ENCODE measurements around the gene GABRP. TPM values are rescaled to one million over a fixed set of nuclear protein-coding genes. Genes with fewer than 3 reads are reported as not detected.
"Not testable (repeated sequence)": the region's sequence is repeated elsewhere in the genome, so short reads cannot be mapped to it uniquely, and the experiment has no call there.

The GABRP gene
- total RNA-seq, 1 experiment from 2014 or later, result 11.0 TPM

DNA sequence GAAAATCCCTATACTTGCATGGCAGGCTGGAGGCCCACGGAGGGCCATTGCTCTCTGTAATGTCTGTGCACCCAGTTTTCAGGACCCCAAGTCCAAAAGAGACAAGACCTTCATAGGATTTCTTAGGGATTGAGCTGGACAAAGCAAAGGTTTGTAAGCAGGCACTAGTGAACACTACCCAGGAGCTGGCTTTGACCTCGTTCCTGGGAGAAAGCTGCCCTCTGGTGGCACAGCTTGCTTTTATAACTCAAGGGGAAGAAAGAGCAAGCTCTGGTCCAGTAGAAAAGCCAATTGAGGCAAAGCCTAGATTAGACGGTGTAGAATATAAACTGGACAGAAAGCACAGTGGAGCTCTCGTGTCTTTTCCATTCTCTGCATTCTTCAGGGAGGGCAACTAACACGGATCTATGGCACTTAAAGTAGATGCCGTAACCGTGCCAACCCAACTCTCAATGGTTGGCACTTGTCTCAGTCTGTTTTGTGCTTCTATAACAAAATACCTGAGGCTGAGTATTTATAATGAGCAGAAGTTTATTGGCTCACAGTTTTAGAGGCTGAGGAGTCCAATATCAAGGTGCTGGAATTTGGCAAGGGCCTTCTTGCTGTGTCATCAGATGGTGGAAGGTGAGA is 7.9 kb downstream of the GABRP start:
- DNase-seq (ENCODE audit: low spot score), result peak; percentile 93

DNA sequence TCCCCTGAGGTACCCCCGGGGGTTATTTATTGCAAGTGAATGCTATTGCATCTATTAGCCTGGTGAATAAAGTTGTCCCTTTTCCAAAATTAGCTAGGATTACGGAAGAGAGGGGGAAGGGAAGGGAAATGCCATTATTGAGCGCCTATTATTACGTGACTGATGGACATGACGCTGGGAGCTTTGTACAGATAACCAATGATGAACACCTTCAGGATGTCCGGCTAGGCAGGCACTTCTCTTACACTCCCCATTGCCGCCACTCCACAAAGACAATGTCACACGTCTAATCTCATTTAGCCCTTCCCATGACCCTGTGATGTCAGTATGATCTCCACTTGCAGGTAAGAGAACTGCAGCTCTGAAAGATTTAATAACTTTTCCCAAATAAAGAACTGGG is 9.4 kb downstream of the GABRP start:
- DNase-seq (ENCODE audit: low spot score), result no peak

DNA sequence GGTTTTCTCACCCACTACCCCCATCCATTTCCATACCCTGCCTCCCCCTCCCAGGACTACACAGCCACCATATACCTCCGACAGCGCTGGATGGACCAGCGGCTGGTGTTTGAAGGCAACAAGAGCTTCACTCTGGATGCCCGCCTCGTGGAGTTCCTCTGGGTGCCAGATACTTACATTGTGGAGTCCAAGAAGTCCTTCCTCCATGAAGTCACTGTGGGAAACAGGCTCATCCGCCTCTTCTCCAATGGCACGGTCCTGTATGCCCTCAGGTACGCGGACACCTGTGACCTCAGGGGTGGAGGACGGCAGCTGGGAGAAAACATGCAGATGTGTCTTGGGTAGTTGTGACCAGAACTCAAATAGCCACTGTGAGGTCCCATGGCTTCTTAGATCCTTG is 11.6 kb downstream of the GABRP start:
- DNase-seq (ENCODE audit: low spot score), result no peak

DNA sequence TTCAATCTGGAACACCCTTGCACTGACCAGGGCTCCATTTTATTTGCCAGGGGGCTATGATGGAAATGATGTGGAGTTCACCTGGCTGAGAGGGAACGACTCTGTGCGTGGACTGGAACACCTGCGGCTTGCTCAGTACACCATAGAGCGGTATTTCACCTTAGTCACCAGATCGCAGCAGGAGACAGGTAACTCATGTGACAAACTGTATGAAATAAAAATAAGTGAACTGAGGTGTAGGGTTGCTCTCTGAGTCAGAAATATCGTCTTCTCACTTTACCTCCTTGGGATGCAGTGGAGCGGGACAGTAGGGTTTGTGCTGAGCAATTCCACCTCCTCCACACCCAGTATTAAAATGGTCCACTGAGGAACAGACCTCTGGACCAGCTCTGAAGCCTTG is 22.1 kb downstream of the GABRP start:
- no peak for DNase-seq (ENCODE audit: low spot score)

DNA sequence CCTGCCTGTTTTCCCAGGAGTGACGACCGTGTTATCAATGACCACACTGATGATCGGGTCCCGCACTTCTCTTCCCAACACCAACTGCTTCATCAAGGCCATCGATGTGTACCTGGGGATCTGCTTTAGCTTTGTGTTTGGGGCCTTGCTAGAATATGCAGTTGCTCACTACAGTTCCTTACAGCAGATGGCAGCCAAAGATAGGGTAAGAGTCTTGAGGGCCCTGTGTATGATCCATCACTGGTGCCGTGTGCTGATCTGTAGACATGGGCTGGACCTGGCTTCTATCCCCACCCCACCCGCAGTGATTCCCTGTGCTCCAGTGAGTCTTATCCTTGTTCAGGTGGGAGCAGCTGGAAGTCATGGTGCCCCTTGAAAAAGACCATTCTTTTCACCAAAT is 26.0 kb downstream of the GABRP start:
- peak; percentile 55 for DNase-seq (ENCODE audit: low spot score)

DNA sequence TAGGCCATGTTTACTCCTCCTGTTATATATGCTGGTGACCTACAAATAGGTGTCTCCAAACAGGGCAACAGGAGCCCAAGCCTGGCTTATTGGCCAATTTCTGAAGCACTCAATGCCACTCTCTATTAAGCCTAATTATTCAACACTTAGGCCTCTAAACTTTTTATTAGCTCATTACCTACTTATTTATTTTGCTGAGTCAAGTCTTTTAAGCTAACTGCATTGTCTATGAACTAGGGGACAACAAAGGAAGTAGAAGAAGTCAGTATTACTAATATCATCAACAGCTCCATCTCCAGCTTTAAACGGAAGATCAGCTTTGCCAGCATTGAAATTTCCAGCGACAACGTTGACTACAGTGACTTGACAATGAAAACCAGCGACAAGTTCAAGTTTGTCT is 28.2 kb downstream of the GABRP start:
- no peak for DNase-seq (ENCODE audit: low spot score)

DNA sequence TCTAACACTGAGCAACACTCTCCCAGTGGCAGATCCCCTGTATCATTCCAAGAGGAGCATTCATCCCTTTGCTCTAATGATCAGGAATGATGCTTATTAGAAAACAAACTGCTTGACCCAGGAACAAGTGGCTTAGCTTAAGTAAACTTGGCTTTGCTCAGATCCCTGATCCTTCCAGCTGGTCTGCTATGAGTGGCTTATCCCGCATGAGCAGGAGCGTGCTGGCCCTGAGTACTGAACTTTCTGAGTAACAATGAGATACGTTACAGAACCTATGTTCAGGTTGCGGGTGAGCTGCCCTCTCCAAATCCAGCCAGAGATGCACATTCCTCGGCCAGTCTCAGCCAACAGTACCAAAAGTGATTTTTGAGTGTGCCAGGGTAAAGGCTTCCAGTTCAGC is 29.7 kb downstream of the GABRP start:
- no peak for DNase-seq (ENCODE audit: low spot score)

DNA sequence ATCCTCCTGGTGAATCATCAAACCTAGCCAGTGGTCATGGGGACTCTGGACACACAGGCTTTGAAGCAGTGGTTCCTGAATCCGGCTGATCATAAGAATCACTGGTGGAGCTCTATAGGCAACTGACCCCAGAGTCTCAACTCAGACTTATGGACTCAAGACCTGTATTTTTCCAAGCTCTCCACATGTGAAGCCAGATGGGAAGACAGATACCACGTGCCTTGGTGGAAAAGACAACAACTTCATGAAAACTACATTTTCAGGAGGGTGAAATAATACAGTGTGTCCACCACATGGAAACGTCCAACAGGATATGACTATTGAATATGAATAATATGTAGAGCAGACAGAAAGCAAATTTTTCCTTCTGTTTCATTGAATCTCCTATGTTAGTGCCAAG is 33.7 kb downstream of the GABRP start:
- DNase-seq (ENCODE audit: low spot score), result no peak

DNA sequence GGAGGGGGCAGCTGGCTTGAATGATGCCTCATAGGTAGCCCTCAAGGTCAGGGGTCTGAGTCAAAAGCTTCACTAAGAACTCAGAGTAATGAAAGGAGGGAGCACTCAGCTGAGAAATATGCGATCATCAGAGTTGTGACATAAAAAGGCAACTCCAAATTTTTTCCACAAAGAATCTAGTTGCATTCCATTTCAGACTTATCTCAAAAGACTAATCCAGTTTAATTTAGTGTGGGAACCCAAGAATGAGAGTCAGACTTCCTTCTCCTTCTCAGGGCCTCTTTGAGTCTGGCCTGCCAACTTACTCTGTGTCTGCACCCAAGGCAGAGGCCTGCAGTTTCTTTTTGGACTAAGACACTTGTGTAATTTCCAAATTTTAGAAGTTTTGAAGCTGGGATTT is 34.7 kb downstream of the GABRP start:
- no peak for DNase-seq (ENCODE audit: low spot score)

DNA sequence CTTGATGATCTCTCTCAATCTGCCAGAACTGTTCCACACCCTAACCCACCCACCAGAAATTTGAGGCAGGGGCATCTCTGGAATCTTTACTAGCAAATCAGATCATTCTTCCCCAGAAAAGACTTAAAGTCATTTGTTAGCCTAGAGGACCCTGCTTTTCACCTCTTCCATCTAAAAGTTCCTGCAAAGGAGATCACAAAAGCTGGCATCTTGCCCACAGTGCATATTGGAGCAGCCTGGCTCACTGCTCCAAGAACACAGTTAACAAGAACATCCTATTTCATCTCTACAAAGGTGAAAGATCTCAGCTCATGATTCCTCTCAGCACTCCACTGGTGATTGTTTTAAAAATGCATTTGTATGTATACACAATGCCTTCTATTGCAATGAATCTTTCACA is 36.3 kb downstream of the GABRP start:
- DNase-seq (ENCODE audit: low spot score), result no peak

DNA sequence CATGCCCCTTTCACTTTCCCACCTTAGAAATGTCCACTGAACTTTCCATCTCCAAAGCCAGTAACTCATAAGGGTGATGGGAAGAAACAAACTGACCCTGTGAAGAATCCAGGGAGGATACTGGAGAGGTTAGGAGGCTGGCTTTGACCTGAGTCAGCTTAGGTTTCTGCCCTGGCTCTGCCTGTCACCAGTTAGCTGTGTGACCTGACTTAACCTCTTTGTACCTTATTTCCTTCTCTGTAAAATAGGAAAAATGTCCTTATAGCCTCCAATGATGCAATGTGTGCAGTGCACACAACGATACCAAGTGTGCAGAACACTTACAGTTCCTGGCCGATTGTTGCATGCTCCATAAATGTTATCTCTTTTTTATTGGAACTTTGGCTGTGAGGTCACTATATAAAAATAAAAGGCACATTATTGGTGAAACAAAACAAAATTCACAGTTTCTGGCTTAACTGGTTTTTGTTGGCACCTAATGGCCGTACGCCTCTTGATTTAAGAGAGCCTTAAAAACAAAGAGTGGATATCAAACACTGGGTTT is 37.8 kb downstream of the GABRP start:
- DNase-seq (ENCODE audit: low spot score), result no peak

DNA sequence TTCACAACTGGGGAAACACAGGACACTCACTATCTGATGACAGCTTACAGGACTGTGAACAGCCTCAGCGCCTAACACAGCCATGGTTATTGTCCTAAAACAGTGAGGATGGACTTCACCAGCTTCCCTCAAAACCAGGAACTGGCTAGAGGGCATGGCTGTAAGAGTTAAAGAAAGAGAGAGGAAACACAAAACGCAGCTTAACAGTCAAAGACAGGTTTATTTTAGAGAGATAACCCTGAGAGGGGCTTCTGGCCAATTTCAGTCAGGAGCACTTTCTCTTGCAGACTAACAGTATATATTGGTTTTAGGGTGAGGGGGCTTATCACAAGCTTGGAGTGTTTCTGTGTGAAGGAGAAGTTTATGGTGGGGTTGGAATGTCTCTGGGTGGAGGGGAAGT is 42.6 kb downstream of the GABRP start:
- DNase-seq (ENCODE audit: low spot score), result no peak

DNA sequence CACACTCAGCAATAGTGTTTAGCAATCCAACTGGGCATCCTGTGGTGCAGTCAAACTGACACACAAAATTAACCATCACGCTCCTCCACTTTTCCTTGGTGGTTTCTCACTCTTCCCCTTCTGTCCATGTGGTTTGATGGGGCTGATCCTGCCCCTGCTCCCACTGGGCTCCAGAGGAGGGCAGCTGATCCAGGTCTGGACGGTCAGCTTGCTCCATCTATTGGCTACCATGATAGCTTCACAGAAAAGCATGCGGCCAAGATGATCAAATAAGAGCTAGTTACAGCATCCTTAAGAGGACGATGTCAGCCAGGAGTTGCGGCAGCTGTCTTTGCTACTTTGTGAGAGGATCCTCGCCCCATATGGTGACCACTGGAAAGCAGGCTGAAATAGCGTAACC is 48.7 kb downstream of the GABRP start:
- DNase-seq (ENCODE audit: low spot score), result no peak

DNA sequence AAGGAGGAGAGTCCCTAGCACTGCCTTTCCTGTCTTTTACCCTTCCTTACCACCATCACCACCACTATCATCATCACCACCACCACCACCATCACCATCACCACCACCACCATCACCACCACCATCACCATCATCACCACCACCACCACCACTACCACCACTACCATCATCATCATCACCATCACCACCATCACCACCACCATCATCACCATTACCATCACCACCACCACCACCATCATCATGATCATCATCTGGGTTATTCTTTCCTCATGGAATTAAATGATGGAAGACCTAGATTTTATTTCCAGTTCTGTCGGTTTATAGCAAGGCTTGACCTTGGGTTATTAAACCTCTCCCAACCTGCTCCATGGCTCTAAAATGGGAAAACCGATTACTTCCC is 50.5 kb downstream of the GABRP start:
- DNase-seq (ENCODE audit: low spot score), result not testable (repeated sequence)

DNA sequence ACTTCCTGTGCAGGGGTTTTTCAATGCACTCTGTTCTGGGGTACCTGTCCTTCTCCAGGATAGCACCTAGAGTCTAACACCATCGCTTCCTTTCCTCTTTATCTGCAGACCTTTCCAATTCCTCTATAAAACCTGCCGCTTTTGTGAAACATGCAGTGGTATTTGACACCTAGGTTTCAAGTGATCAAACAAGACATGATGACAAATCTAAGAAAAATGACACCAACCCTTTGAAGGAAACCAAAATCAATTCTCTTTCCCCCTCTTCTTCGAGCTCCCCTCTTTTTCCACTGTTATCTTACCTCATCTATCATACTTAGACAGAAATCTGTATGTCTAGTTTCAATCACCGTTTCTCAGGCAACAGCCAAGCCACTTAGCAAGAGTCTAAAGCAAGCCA is 52.7 kb downstream of the GABRP start:
- peak; percentile 14 for DNase-seq (ENCODE audit: low spot score)

DNA sequence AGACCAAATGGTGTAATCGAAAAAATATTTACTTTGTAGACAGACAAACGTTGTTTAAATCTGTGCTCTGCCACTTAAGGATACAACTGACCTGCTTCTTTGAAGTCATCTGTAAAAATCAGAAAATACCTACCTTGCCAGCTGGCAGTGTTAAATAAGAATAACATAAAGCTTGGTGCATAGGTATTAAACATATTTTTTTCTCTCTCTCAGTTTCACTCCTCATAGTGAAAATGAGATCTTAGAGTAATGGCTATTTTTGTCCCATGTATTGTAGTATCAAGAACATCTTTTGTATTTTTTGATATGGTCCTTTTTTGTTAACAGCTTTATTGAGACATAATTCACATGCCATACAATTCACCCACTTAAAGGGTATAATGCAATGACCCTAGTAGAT is 60.3 kb downstream of the GABRP start:
- DNase-seq (ENCODE audit: low spot score), result no peak

DNA sequence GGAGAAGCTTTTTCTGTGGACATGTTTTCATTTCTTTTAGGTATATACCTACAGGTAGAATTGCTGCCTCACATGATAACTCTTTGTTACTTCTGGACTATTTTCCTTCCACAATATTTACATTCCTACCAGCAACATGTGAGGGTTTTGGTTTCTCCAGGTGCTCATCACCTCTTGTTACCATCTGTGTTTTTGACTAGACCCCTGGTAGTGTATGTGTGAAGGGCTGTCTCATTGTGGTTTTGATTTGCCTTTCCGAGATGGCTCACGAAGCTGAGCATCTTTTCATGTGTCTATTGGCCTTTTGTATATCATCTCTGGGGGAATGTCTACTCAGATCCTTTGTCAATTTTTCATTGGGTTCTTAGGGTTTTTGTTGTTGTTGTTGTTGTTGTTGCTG is 61.1 kb downstream of the GABRP start:
- DNase-seq (ENCODE audit: low spot score), result no peak

DNA sequence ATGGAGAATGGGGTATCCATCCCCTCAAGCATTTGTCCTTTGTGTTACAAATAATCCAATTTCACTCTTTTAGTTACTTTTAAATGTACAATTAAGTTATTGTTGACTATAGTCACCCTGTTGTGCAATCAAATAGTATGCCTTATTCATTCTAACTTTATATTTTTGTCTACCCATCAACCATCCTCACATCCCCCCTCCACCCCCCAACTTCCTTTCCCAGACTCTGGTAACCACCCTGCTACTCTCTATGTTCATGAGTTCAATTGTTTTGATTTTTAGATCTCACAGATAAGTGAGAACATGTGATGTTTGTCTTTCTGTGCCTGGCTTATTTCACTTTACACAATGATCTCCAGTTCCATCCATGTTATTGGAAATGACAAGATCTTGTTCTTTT is 62.9 kb downstream of the GABRP start:
- no peak for DNase-seq (ENCODE audit: low spot score)

DNA sequence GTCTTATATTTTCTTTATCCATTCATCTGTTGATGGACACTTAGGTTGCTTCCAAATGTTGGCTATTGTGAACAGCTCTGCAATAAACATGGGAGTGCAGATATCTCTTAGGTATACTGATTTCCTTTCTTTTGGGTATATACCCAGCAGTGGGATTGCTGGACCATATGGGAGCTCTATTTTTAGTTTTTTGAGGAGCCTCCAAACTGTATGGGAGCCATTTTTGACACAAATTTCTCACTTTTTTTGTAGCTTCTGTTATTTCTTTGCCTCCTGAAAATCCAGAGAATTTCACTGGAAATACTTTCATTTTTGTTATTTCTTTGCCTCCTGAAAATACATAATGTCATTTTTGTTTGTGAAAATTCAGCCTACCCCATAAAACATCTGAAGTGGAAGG is 63.3 kb downstream of the GABRP start:
- no peak for DNase-seq (ENCODE audit: low spot score)

DNA sequence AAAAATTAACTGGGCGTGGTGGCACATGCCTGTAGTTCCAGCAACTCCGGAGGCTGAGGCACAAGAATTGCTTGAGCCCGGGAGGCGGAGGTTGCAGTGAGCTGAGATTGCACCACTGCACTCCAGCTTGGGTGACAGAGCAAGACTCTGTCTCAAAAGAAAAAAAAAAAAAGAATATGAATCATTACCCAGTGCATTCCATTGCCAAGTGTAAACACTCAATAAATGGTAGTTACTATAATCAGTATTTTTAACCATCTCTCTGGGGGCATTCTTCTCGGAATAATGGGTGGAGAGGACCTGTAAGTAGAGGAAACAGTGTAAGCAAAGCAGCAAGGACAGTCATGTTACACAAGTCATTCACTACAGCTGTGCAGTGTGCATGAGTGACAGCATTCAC is 64.5 kb downstream of the GABRP start:
- DNase-seq (ENCODE audit: low spot score), result no peak

DNA sequence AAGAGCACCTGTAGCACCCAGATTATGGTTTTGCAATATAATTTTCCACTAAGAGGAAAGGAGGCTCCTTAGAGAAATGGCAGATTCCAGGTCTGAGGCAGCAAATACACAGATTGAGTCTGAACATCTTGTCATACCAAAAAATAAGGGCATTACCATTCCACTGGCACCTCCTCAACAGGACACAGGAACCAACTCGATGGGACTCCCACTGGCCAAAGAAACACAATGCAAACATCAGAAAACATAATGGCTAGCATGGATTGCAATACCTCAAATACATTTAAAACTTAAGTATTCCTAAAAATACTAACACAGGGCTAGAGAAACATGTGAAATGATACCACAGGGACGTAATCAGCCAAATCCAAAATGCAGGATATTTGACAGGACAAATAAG is 65.8 kb downstream of the GABRP start:
- DNase-seq (ENCODE audit: low spot score), result peak; percentile 14

DNA sequence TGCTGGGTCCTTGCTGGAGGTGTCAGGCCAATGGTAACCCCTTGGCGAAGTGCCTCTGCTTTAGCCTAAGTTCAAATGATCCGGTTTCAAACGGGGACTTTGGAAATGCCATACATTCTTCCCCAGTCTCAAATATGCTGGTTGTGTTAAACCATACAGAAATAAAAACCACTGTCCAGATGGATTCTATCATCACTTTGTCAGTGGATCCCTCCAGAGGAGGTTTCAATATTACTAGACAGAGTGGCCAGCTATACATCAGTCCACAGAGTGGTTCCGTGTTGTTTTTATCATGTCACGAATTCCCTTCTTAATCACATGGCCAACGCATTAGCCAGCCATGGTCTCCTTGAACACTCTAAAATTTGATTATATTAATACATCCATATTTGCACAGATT is 71.0 kb downstream of the GABRP start:
- no peak for DNase-seq (ENCODE audit: low spot score)

DNA sequence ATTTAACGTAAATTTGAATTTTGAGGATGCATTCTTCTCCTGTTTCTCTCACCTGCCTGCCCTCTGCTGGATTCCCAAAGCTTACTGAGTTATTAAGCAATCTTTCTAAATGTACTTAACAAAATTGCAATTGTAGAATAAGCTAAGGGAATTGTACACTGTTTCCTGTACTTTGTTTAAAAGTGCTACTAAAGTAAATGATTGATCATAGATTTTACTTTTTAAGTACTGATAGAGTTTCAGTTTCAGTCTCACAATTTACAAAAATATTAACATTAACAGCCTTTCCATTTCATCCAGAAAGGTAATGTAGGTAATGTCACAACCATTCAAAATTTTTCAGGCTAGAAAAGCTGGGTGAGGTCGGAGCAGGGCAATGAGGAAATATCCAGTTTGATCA is 73.5 kb downstream of the GABRP start:
- DNase-seq (ENCODE audit: low spot score), result no peak

DNA sequence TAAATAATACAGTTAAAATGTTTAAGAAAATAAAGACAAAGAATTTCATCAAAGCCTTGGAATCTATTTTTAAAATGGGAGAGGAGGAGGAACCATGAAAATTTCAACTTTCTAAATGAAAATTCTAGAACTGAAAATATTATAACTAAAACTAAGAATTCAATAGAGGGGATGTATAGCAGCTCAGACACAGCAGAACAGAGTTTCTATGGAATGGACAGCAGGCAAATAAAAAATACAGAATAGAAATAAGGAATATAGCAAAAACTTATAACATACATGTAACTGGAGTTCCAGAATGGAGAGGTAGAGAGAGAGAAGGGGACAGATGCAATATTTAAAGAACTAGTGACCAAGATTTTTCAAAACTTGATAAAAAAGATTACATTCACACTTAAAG is 76.9 kb downstream of the GABRP start:
- no peak for DNase-seq (ENCODE audit: low spot score)
